IgD-negative memory B cell (primary cell): ENCODE data around the gene UGT3A1. TPM values are rescaled to one million over a fixed set of nuclear protein-coding genes. Genes with fewer than 3 reads are reported as not detected.
"Not testable (repeated sequence)": the region's sequence is repeated elsewhere in the genome, so short reads cannot be mapped to it uniquely, and the experiment has no call there.

Experiments
- H3K27ac Mint-ChIP-seq, 3 donors: one replicate each; pipeline ENCODE4 v1.8.0; 2020 to 2022; ENCODE audit warnings: mild to moderate bottlenecking in 3 of 3, mixed read lengths in 3 of 3, moderate library complexity in 1 of 3
- H3K27me3 Mint-ChIP-seq: one replicate; pipeline ENCODE4 v1.8.0; 2021; ENCODE audit warnings: mixed read lengths
- H3K36me3 Mint-ChIP-seq: one replicate; pipeline ENCODE4 v1.8.0; 2020; ENCODE audit warnings: mild to moderate bottlenecking, mixed read lengths
- H3K4me1 Mint-ChIP-seq, 3 donors: one replicate each; pipeline ENCODE4 v1.8.0; 2020 to 2022; ENCODE audit warnings: mixed read lengths in 3 of 3, mild to moderate bottlenecking in 1 of 3
- H3K4me3 Mint-ChIP-seq, 4 donors: one replicate each; pipeline ENCODE4 v1.8.0; 2020 to 2022; ENCODE audit warnings: mild to moderate bottlenecking in 4 of 4, mixed read lengths in 4 of 4, moderate library complexity in 3 of 4
- H3K9me3 Mint-ChIP-seq, 3 donors: one replicate each; pipeline ENCODE4 v1.8.0; 2020 to 2021; ENCODE audit warnings: mixed read lengths in 3 of 3, mild to moderate bottlenecking in 1 of 3
- polyA plus RNA-seq: library from polyadenylated mRNA; unstranded; fragments of 300-500 nt; fragmentation: Illumina TruSeq; gene quantifications from one replicate; pipeline ENCODE4 v1.2.3, GENCODE V29; 2021

Gene UGT3A1, protein sequence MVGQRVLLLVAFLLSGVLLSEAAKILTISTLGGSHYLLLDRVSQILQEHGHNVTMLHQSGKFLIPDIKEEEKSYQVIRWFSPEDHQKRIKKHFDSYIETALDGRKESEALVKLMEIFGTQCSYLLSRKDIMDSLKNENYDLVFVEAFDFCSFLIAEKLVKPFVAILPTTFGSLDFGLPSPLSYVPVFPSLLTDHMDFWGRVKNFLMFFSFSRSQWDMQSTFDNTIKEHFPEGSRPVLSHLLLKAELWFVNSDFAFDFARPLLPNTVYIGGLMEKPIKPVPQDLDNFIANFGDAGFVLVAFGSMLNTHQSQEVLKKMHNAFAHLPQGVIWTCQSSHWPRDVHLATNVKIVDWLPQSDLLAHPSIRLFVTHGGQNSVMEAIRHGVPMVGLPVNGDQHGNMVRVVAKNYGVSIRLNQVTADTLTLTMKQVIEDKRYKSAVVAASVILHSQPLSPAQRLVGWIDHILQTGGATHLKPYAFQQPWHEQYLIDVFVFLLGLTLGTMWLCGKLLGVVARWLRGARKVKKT
- not detected for polyA plus RNA-seq

DNA sequence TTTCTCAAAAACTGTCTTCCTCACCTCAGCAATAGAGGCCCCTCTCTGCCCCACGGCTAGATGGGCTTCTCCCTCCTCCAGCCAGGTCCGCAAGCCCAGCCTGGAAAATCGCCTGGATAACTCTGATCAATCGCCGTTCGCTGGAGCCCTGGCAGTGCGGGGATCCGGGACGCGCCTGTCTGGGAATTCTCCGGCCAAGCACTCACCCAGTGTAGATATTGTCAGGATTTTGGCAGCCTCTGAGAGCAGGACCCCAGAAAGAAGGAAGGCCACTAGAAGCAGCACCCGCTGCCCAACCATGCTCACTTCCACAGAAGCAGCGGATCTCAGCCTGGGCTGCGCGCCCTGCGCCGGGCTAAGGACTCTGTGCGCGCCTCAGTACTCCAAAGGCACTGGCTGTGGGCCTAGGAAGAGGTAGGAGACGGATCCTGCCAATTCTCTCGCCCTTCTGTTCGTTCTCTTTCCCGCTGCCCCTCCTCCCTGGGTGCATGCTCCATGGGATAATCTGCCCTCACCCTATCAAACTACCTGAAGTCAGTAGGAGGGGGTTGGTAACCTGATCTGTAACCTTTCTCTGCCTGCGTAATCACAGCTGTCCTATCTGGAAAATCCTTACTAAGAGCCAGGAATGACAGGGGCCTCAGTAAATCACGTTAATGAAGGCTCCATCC lies at the start of gene UGT3A1:
TSS of gene UGT3A1 (minus strand) at position 450 of the 671 bp plus-strand sequence. CDS start at position 300, 150 bp downstream.
- Mint-ChIP-seq H3K9me3 (peaks cover 0 to 2% (median 0%) of the 10 kb centered on the region in 3 donors), H3K4me1 (no peaks in the 10 kb centered on the region), H3K27ac (no peak within 1 kb of the TSS), H3K27me3 (peaks cover 5% of the 10 kb centered on the region), H3K4me3 (peak within 1 kb of the TSS in 1 of 4 donors; percentile 52), H3K36me3 (no peaks in the 10 kb centered on the region)

DNA sequence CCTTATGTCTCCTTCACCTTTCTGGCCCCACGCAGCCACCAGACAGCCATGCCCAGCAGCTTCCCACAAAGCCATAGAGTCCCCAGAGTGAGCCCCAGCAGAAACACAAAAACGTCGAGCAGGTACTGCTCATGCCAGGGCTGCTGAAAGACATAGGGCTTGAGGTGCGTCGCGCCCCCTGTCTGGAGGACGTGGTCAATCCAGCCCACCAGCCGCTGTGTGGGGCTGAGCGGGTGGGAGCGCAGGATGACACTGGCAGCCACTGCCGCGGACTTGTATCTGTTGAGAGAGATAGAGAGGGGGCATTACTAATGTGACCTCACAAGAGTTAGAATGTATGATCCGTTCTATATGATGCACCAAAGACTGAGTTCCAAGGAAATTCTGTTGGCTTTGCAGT lies 44.5 kb upstream of the UGT3A1 start:
- Mint-ChIP-seq H3K27ac (no peak overlapping the region), H3K4me1 (no peaks in the 10 kb centered on the region), H3K36me3 (no peaks in the 10 kb centered on the region), H3K27me3 (peaks cover 6% of the 10 kb centered on the region), H3K4me3 (no peak overlapping the region), H3K9me3 (no peaks in the 10 kb centered on the region)

GRCh38 chr5:36034536-36035134 lies 43.4 kb upstream of the UGT3A1 start:
- not testable (repeated sequence) for H3K27me3 Mint-ChIP-seq

GRCh38 chr5:36033486-36033885 lies 42.3 kb upstream of the UGT3A1 start:
- H3K4me3 Mint-ChIP-seq: no peak overlapping the region
- H3K27me3 Mint-ChIP-seq: peaks cover 2% of the 10 kb centered on the region
- no peak overlapping the region for H3K27ac Mint-ChIP-seq
- H3K4me1 Mint-ChIP-seq: no peaks in the 10 kb centered on the region
- no peaks in the 10 kb centered on the region for H3K36me3 Mint-ChIP-seq
- no peaks in the 10 kb centered on the region for H3K9me3 Mint-ChIP-seq

More at GRCh38 chr5:36034536-36035134, 43.4 kb upstream of the UGT3A1 start:
- H3K27ac Mint-ChIP-seq, H3K36me3 Mint-ChIP-seq, H3K4me3 Mint-ChIP-seq, H3K4me1 Mint-ChIP-seq, H3K9me3 Mint-ChIP-seq: not testable (repeated sequence)

- Mint-ChIP-seq H3K27me3 (peaks cover 2% of the 10 kb centered on the region), H3K4me1 (no peaks in the 10 kb centered on the region), H3K36me3 (no peaks in the 10 kb centered on the region), H3K27ac (no peak overlapping the region), H3K9me3 (no peaks in the 10 kb centered on the region), H3K4me3 (no peak overlapping the region)
These were observed 41.9 kb upstream of the UGT3A1 start for GRCh38 chr5:36033047-36033446.

- H3K27ac Mint-ChIP-seq: no peak overlapping the region
- H3K27me3 Mint-ChIP-seq: peaks cover 2% of the 10 kb centered on the region
- no peak overlapping the region for H3K4me3 Mint-ChIP-seq
- H3K36me3 Mint-ChIP-seq: no peaks in the 10 kb centered on the region
- peaks cover 0 to 5% (median 0%) of the 10 kb centered on the region in 3 donors for H3K9me3 Mint-ChIP-seq
- no peaks in the 10 kb centered on the region for H3K4me1 Mint-ChIP-seq
These were observed 40.0 kb upstream of the UGT3A1 start for GRCh38 chr5:36031223-36031622.

- peaks cover 0 to 12% (median 0%) of the 10 kb centered on the region in 3 donors for H3K9me3 Mint-ChIP-seq
- H3K36me3 Mint-ChIP-seq: no peaks in the 10 kb centered on the region
- H3K4me1 Mint-ChIP-seq: no peaks in the 10 kb centered on the region
- no peak overlapping the region for H3K4me3 Mint-ChIP-seq
- peaks cover 2% of the 10 kb centered on the region for H3K27me3 Mint-ChIP-seq
- H3K27ac Mint-ChIP-seq: no peak overlapping the region
These were observed 38.7 kb upstream of the UGT3A1 start for GRCh38 chr5:36029914-36030313.

- Mint-ChIP-seq H3K27me3 (peaks cover 2% of the 10 kb centered on the region), H3K4me3 (no peak overlapping the region), H3K4me1 (no peaks in the 10 kb centered on the region), H3K9me3 (peaks cover 0 to 19% (median 4%) of the 10 kb centered on the region in 3 donors), H3K27ac (no peak overlapping the region), H3K36me3 (no peaks in the 10 kb centered on the region)
These were observed 37.8 kb upstream of the UGT3A1 start for GRCh38 chr5:36028816-36029465.

- Mint-ChIP-seq H3K4me3 (no peak overlapping the region), H3K4me1 (no peaks in the 10 kb centered on the region), H3K27ac (no peak overlapping the region), H3K27me3 (peaks cover 2% of the 10 kb centered on the region), H3K9me3 (peaks cover 0 to 19% (median 4%) of the 10 kb centered on the region in 3 donors), H3K36me3 (no peaks in the 10 kb centered on the region)
These were observed 36.5 kb upstream of the UGT3A1 start for GRCh38 chr5:36027711-36028110.

DNA sequence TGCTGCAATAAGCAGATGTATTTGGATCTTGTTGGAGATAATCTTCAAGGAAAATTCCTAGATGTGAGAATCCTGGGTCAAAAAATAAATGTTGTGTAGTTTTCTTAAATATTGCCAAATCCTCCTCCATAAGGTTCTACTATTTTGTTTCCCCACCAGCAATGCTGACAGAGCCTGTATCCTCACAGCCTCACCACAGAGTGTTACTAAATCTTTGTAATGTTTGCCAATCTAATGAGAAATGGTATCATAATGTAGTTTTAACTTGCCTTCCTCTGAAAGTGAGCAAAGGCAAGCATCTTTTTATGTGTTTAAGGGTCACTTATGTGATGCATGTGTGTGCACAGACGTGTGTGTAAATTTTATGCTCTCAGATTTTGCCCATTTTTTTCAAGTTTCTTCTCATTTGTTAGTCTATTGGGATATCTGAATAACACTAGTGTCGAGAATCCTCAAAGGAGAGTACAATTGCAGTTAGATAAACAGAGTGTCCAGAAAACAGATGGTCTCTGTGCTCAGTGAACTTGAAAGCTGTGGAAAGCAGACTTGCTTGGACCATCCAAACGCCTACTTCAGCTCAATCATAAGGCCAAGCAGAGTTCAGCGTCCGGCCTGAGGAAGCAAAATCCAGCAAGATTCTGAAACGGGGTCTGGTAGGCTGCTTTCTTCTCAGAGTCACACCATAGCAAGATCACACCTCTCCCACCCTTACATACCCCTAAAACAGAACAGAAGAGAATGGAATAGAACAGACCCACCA lies 35.7 kb upstream of the UGT3A1 start:
- Mint-ChIP-seq H3K27me3 (peaks cover 2% of the 10 kb centered on the region), H3K9me3 (peaks cover 0 to 19% (median 4%) of the 10 kb centered on the region in 3 donors), H3K27ac (no peak overlapping the region), H3K4me1 (no peaks in the 10 kb centered on the region), H3K36me3 (no peaks in the 10 kb centered on the region), H3K4me3 (no peak overlapping the region)

- not testable (repeated sequence) for H3K4me3 Mint-ChIP-seq, H3K4me1 Mint-ChIP-seq, H3K27me3 Mint-ChIP-seq, H3K27ac Mint-ChIP-seq, H3K36me3 Mint-ChIP-seq
- H3K9me3 Mint-ChIP-seq: peaks cover 1 to 19% (median 9%) of the 10 kb centered on the region in 3 donors
These were observed 31.1 kb upstream of the UGT3A1 start for GRCh38 chr5:36022246-36022645.

DNA sequence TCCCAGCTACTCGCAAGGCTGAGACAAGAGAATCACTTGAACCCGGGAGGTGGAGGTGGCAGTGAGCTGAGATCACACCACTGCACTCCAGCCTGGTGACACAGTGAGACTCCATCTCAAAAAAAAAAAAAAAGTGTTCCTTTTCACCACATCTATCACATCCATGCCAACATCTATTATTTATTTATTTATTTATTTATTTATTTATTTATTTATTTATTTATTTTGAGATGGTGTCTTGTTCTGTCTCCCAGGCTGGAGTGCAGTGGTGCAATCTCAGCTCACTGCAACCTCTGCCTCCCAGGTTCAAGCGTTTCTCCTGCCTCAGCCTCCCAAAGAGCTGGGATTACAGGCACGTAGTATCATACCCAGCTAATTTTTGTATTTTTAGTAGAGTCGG lies 28.4 kb upstream of the UGT3A1 start:
- H3K9me3 Mint-ChIP-seq: peaks cover 1 to 15% (median 10%) of the 10 kb centered on the region in 3 donors
- not testable (repeated sequence) for H3K36me3 Mint-ChIP-seq, H3K4me3 Mint-ChIP-seq, H3K27me3 Mint-ChIP-seq, H3K27ac Mint-ChIP-seq, H3K4me1 Mint-ChIP-seq

DNA sequence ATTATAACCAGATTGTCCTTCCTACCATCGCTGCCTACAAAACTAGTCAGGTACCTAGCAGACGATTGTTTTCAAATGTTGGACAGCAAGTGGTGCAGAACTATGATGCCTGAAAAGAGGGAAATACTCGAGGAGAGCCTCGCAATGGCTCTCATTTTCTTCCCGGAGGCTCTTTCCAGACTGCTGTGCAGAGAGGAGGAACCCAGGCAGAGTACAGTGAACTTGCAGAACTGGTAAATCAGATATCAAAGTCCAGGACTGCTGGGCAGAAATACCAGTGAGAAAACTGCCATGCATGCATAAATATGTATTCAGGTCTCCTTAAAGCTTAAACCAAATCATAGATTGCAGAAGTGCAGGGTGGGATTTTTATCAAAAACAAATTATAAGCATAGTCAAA lies 26.4 kb upstream of the UGT3A1 start:
- no peak overlapping the region for H3K27ac Mint-ChIP-seq
- no peak overlapping the region for H3K4me3 Mint-ChIP-seq
- no peaks in the 10 kb centered on the region for H3K36me3 Mint-ChIP-seq
- no peaks in the 10 kb centered on the region for H3K4me1 Mint-ChIP-seq
- peaks cover 1% of the 10 kb centered on the region for H3K27me3 Mint-ChIP-seq
- H3K9me3 Mint-ChIP-seq: peaks cover 3 to 22% (median 22%) of the 10 kb centered on the region in 3 donors

DNA sequence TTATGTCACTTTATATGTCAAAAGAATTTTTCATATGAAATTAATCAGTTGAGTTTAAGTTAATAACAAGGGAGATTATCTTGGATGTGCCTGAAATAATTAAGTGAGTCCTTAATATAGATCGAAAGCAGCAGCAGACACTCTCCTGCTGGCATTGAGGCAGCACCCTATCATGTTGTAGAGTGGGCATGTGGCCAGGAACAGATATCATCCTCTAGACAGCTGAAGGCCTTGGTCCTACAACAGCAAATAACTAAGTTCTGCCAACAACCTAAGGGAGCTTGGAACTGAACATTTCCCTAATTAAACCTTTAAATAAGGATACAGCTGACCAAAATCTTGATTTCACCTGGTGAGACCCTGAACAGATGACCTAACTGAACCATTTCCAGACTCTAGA lies 25.8 kb upstream of the UGT3A1 start:
- Mint-ChIP-seq H3K4me1 (no peaks in the 10 kb centered on the region), H3K36me3 (no peaks in the 10 kb centered on the region), H3K4me3 (no peak overlapping the region), H3K27me3 (peaks cover 1% of the 10 kb centered on the region), H3K27ac (no peak overlapping the region), H3K9me3 (peaks cover 3 to 27% (median 22%) of the 10 kb centered on the region in 3 donors)
